ENCODE measurements around the gene KIRREL3. TPM values are rescaled to one million over a fixed set of nuclear protein-coding genes. Genes with fewer than 3 reads are reported as not detected.

The KIRREL3 gene
- total and polyA plus RNA-seq, 2 experiments from 2014 or later: 16.1 to 35.6 TPM

- H3K4me2 ChIP-seq (ENCODE audit: unreplicated experiment): no peak overlapping the region
- no peaks in the 10 kb centered on the region for H3K27me3 ChIP-seq (replicated peaks; ENCODE audit: insufficient read depth)
- H3F3A ChIP-seq (ENCODE audit: insufficient read depth): peaks cover 8% of the 10 kb centered on the region
- H3K9ac ChIP-seq: no peak overlapping the region
- 0 out of 2 replicates have a peak, but pooled peaks cover 4% of the 10 kb centered on the region for H3K79me2 ChIP-seq (ENCODE audit: insufficient read depth)
- TF ChIP-seq EZH2 (IDR thresholded peaks at IDR 0.05; ENCODE audit: insufficient read depth, poor library complexity, severe bottlenecking): no peak
- no peak for TF ChIP-seq EZH2phosphoT487 (IDR thresholded peaks at IDR 0.05; ENCODE audit: insufficient read depth, low read depth)
- no peak overlapping the region for H2AFZ ChIP-seq
- no peaks in the 10 kb centered on the region for H3K9me2 ChIP-seq (ENCODE audit: insufficient read depth)
- H3K36me3 ChIP-seq (ENCODE audit: low read depth): no peaks in the 10 kb centered on the region; the same call in 1 of the 2 replicates
- no peaks in the 10 kb centered on the region for H4K20me1 ChIP-seq (ENCODE audit: insufficient read depth)
- in situ Hi-C loops (cut with MboI): no loop called here
- H3K4me3 ChIP-seq: no peak overlapping the region
- H3K4me1 ChIP-seq (ENCODE audit: insufficient read depth): peaks cover 24% of the 10 kb centered on the region
- 81 to 84% methylated on average over 11 of the region's 11 CpGs for WGBS, 2 experiments (ENCODE audit: low coverage in 1 of 2, low lambda C conversion rate in 2 of 2, missing lambda C conversion rate in 2 of 2)
- DNase-seq: no peak
- no peaks in the 10 kb centered on the region for H3K9me3 ChIP-seq (ENCODE audit: low read depth)
- H3K27ac ChIP-seq: no peak overlapping the region
Observed at GRCh38 chr11:126413426-126413825, 587.1 kb downstream of the KIRREL3 start.

DNA sequence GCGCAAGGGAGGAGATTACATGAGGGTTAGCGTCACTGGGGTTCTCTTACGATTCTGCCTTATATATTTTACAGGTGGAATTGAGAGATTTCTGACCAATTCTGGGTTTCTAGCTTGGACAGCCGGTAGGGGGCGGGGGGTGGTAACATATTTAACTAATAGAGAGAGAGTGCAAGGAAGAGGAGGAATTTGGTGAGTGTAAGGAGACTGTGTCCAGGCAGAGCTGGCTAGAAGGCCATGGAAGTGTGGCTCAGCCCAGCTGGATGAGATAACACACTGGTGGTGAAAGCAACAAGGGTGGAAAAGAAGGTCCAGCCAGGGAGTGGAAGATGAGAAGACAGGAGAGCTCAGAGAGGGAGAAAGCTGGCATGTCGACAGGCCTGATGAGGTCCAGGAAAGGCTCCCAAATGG is 588.6 kb downstream of the KIRREL3 start:
- TF ChIP-seq EZH2phosphoT487 (IDR thresholded peaks at IDR 0.05; ENCODE audit: insufficient read depth, low read depth) (no peak), EZH2 (IDR thresholded peaks at IDR 0.05; ENCODE audit: insufficient read depth, poor library complexity, severe bottlenecking) (no peak)
- no peak overlapping the region for H3K4me2 ChIP-seq (ENCODE audit: unreplicated experiment)
- H3K79me2 ChIP-seq (ENCODE audit: insufficient read depth): 0 out of 2 replicates have a peak, but pooled peaks cover 4% of the 10 kb centered on the region
- no peak overlapping the region for H3K9ac ChIP-seq
- H3F3A ChIP-seq (ENCODE audit: insufficient read depth): peaks cover 8% of the 10 kb centered on the region
- WGBS, 2 experiments (ENCODE audit: low coverage in 1 of 2, low lambda C conversion rate in 2 of 2, missing lambda C conversion rate in 2 of 2): 39 to 43% methylated on average over 6 of the region's 6 CpGs
- H3K9me3 ChIP-seq (ENCODE audit: low read depth): no peaks in the 10 kb centered on the region
- H3K4me1 ChIP-seq (ENCODE audit: insufficient read depth): peaks cover 23% of the 10 kb centered on the region
- no peaks in the 10 kb centered on the region for H3K9me2 ChIP-seq (ENCODE audit: insufficient read depth)
- in situ Hi-C loops (cut with MboI): no loop called here
- no peak overlapping the region for H3K4me3 ChIP-seq
- H2AFZ ChIP-seq: no peak overlapping the region
- H4K20me1 ChIP-seq (ENCODE audit: insufficient read depth): no peaks in the 10 kb centered on the region
- H3K27ac ChIP-seq: no peak overlapping the region
- DNase-seq: peak; percentile 48
- no peaks in the 10 kb centered on the region; the same call in 1 of the 2 replicates for H3K36me3 ChIP-seq (ENCODE audit: low read depth)
- H3K27me3 ChIP-seq (replicated peaks; ENCODE audit: insufficient read depth): no peaks in the 10 kb centered on the region

- WGBS, 2 experiments (ENCODE audit: low coverage in 1 of 2, low lambda C conversion rate in 2 of 2, missing lambda C conversion rate in 2 of 2): 43 to 44% methylated on average over 6 of the region's 6 CpGs
- Histone ChIP-seq H3K4me1 (ENCODE audit: insufficient read depth) (peaks cover 15% of the 10 kb centered on the region), H3K9ac (no peak overlapping the region), H3K79me2 (ENCODE audit: insufficient read depth) (0 out of 2 replicates have a peak, but pooled peaks cover 4% of the 10 kb centered on the region), H3K9me2 (ENCODE audit: insufficient read depth) (no peaks in the 10 kb centered on the region), H2AFZ (no peak overlapping the region), H3K4me2 (ENCODE audit: unreplicated experiment) (no peak overlapping the region), H3K36me3 (ENCODE audit: low read depth) (no peaks in the 10 kb centered on the region; the same call in 1 of the 2 replicates), H4K20me1 (ENCODE audit: insufficient read depth) (no peaks in the 10 kb centered on the region), H3K27ac (peak overlapping the region; percentile 17), H3K9me3 (ENCODE audit: low read depth) (no peaks in the 10 kb centered on the region), H3K27me3 (replicated peaks; ENCODE audit: insufficient read depth) (no peaks in the 10 kb centered on the region), H3F3A (ENCODE audit: insufficient read depth) (peaks cover 8% of the 10 kb centered on the region), H3K4me3 (no peak overlapping the region)
- peak; percentile 55 for DNase-seq
- in situ Hi-C loops (cut with MboI): no loop called here
- TF ChIP-seq EZH2phosphoT487 (IDR thresholded peaks at IDR 0.05; ENCODE audit: insufficient read depth, low read depth): no peak
- TF ChIP-seq EZH2 (IDR thresholded peaks at IDR 0.05; ENCODE audit: insufficient read depth, poor library complexity, severe bottlenecking): no peak
Observed at GRCh38 chr11:126410649-126411048, 589.9 kb downstream of the KIRREL3 start.

GRCh38 chr11:126409620-126409985 is 591.0 kb downstream of the KIRREL3 start:
- Histone ChIP-seq H3K9me3 (ENCODE audit: low read depth) (no peaks in the 10 kb centered on the region), H3K79me2 (ENCODE audit: insufficient read depth) (0 out of 2 replicates have a peak, but pooled peaks cover 4% of the 10 kb centered on the region), H3K9me2 (ENCODE audit: insufficient read depth) (no peaks in the 10 kb centered on the region), H3K9ac (no peak overlapping the region), H3K4me2 (ENCODE audit: unreplicated experiment) (no peak overlapping the region), H3K4me3 (no peak overlapping the region), H3K4me1 (ENCODE audit: insufficient read depth) (peaks cover 10% of the 10 kb centered on the region), H3K36me3 (ENCODE audit: low read depth) (no peaks in the 10 kb centered on the region; the same call in 1 of the 2 replicates), H3K27ac (no peak overlapping the region), H3F3A (ENCODE audit: insufficient read depth) (peaks cover 8% of the 10 kb centered on the region), H4K20me1 (ENCODE audit: insufficient read depth) (no peaks in the 10 kb centered on the region), H2AFZ (no peak overlapping the region), H3K27me3 (replicated peaks; ENCODE audit: insufficient read depth) (no peaks in the 10 kb centered on the region)
- in situ Hi-C loops (cut with MboI): no loop called here
- DNase-seq: no peak
- TF ChIP-seq EZH2phosphoT487 (IDR thresholded peaks at IDR 0.05; ENCODE audit: insufficient read depth, low read depth) (no peak), EZH2 (IDR thresholded peaks at IDR 0.05; ENCODE audit: insufficient read depth, poor library complexity, severe bottlenecking) (no peak)
- 42 to 61% methylated on average over 3 of the region's 3 CpGs for WGBS, 2 experiments (ENCODE audit: low coverage in 1 of 2, low lambda C conversion rate in 2 of 2, missing lambda C conversion rate in 2 of 2)
